Hematopoietic multipotent progenitor cell treated with erythropoietin and hydrocortisone succinate and interleukin-3 and kit ligand, for 8 days (in vitro differentiated cells): ENCODE results near the gene DNAJB11.

Source experiments
- DNase-seq: peaks from one replicate; pipeline ENCODE4 v3.0.0-alpha.2; 2015

The DNAJB11 gene

GRCh38 chr3:186598108-186598784, 27.7 kb downstream of the DNAJB11 start:
- no peak for DNase-seq

DNA sequence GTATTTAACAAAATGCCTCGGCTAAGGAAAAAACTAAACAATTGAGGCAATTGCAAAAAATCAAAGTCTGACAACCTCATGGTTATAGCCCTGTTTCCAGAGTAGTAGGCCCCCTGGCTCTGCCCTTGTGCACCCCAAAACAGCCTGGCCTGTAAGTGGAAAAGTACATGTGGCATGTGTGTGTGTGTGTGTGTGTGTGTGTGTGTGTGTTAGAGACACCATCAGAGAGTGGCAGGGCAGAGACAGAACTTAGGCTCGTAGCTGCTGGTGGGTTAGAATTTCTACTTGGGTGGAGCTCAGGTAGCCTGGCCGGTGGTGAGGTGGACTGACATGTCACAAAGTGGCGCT, 28.2 kb downstream of the DNAJB11 start:
- DNase-seq = no peak

GRCh38 chr3:186599142-186599784, 28.7 kb downstream of the DNAJB11 start:
- DNase-seq = no peak

- no peak for DNase-seq
These were observed 29.3 kb downstream of the DNAJB11 start for GRCh38 chr3:186599785-186600166.

DNA sequence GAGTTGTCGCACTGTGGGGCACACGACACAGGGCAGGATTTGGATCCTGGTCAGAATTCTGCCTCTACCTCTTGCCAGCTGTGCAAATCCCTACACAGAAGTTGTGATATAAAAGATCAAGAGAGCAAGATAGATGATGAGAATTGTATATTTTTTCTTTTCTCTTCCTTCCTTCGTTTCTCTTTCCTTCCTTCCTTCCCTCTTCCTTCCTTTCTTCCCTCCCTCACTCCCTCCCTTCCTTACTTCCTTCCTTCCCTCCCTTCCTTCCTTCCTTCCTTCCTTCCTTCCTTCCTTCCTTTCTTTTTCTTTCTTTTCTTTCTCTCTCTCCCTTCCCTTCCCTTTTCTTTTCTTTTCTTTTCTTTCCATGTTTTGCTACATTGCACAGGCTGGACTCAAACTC, 30.4 kb downstream of the DNAJB11 start:
- no peak for DNase-seq

- no peak for DNase-seq
These were observed 32.6 kb downstream of the DNAJB11 start for GRCh38 chr3:186603159-186603558.

DNA sequence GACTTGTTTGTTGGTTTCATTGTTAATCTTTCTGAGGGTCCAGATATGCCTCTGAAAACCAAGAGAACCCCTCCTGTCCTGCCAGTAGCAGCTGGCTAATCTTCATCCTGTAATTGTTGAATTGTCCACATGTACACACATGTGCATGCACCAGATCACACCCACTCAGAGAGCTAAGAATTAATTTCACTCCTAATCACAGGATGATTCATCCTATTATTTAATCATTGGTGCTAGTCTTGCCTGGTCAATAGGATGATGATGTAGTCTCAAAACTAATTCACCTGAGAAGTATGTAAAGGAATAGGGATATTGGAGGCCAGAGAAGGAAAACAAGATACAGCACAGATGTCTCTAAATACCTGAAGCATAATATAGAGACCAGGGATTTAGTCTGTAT, 34.6 kb downstream of the DNAJB11 start:
- no peak for DNase-seq

DNA sequence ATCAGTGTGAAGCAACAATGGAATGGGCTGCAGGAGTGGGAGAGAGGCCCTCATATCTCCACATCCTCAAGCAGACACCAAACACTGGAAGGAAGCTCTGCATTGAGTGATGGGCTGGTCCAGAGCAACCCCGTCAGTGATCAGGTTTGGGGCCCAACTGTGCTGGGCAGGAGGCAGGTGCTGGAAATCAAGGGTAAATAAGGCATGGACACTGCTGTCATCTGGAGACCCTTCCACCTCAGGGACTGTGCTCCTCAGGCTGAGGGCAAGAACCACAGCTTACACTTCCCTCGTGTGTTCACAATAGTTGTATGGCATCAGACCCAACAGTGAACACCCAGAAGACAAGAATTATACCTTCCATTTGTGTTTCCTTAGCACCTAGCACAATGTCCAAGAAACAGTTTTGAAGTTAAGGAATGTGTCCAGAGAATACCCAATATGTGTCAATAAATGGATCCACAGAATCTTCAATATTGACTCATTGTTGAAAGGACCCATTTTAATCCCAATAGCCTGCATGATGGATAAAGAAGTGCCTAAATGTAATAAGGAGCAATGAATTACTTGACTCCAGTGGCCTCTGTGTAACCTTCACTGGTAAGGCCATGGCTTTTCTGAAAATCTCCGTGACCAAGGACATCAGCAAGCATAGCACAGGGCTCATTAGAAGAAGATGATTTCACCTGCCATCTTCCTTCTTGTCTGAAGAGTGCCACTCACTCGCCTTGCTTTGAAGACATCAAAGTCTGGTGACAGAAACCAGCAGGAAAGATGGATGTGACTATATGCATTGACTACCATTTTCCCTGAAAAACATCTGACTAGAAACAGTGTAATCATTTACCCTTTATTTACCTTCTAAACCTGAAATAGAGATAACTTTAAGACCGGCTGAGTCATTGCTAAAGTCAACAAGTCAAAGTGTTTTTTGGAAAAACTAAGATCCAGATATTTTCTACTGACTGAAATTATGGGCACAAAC, 35.3 kb downstream of the DNAJB11 start:
- DNase-seq = no peak

GRCh38 chr3:186608624-186609215, 38.2 kb downstream of the DNAJB11 start:
- DNase-seq = no peak

DNA sequence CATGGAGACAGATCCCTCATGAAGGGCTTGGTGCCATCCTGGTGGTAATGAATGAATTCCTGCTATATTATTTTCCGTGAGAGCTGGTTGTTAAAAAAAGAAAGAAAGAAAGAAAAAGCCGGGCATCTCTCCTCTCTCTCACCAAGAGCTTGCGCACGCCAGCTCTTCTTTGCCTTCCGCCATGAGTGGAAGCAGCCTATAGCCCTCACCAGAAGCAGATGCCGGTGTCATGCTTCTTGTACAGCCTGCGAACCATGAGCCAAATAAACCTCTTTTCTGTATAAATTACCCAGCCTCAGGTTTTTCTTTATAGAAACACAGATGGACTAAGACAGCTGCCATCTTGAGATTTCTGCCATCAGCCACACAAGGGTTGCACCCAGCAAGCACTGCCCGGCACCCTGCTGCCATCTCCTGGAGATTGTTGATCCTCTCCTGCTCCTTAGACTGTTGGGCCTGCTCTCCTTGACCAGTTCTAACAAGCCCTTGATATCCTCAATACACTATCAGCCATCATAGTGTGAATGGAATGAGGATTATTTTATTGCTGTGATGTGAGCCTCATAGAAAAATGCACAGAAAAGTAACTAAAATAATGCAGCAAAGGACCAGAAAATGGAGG, 38.8 kb downstream of the DNAJB11 start:
- peak; percentile 40 for DNase-seq

- DNase-seq = no peak
These were observed 41.5 kb downstream of the DNAJB11 start for GRCh38 chr3:186612065-186612464.

- DNase-seq = no peak
These were observed 42.5 kb downstream of the DNAJB11 start, which contains the start of gene AHSG for GRCh38 chr3:186612721-186613636. Gene AHSG, plus strand, starts transcription at chr3:186613060. Its CDS starts 82 bp downstream, at chr3:186613142.

- no peak for DNase-seq
These were observed 43.2 kb downstream of the DNAJB11 start for GRCh38 chr3:186613637-186614265.

- no peak for DNase-seq
These were observed 43.7 kb downstream of the DNAJB11 start for GRCh38 chr3:186614266-186614596.

- DNase-seq = peak; percentile 82
These were observed 44.3 kb downstream of the DNAJB11 start for GRCh38 chr3:186614597-186615483.

DNA sequence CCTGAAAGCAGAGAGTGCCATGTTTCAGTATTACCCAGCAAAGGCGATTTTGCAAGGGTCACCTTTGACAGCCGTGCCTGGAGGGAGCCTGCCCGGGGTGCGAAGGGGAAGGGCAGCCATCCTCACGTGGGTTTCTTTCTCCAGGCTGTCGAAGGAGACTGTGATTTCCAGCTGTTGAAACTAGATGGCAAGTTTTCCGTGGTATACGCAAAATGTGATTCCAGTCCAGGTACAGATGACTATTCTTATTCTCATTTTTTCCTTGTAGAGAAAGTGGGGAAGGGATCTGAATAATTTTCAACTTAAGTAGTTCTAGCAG, 45.7 kb downstream of the DNAJB11 start:
- no peak for DNase-seq

- peak; percentile 90 for DNase-seq
These were observed 46.8 kb downstream of the DNAJB11 start for GRCh38 chr3:186617036-186617946.

DNA sequence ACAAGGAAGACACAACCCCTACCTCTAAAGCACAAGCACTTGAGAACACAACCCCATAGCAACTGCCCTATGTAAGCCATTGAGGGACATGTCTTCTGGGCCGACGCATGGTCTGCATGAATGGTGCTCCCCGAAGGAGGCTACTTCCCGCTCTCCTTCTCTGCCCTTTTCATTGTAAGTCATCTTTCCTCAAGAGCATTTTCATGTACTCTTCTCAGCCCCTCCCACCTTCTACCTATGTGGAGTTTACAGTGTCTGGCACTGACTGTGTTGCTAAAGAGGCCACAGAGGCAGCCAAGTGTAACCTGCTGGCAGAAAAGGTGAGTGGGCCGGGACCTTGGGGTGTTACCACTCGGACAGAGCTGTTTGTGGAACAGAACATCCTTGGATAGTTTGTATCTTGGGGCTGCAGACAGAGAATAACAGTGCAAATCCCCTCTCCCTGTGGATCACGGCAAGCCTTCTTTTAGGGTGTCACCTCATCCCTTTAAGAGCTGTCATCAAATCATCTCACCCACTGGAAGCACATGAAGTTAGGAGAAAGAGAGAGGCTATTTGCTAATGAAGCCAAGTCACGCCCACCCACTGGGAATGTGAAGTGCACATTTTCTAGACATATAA, 47.9 kb downstream of the DNAJB11 start:
- no peak for DNase-seq

DNA sequence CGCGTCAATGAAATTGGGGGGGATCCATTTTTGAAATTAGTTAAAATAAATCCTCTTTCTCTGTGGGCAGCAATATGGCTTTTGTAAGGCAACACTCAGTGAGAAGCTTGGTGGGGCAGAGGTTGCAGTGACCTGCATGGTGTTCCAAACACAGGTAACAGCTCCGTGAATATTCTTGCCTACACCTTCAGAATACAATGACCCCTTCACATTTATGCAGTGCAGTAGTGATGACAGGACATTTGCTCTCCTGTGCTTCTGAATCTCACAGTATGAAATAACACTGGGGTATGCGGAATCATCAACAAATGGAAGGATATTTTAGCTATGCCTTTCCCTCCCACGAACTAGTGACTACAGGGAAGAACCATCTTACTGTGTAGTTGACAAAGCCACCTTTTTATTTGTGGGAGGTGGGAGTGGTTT, 49.3 kb downstream of the DNAJB11 start:
- no peak for DNase-seq
